HG03378 (cell line): Measurements from ENCODE around the gene EML2.
"Not testable (repeated sequence)": the region's sequence is repeated elsewhere in the genome, so short reads cannot be mapped to it uniquely, and the experiment has no call there.

Experiments used
- ATAC-seq: cut with Tn5 transposase; IDR thresholded peaks from one replicate; pipeline ENCODE4 v1.9.1; 2021; ENCODE audit warnings: mild to moderate bottlenecking, moderate library complexity; ENCODE audit not compliant: unreplicated experiment

Gene EML2

GRCh38 chr19:45621389-45621788, 17.8 kb downstream of the EML2 start:
- no peak for ATAC-seq

GRCh38 chr19:45616704-45617017, 22.5 kb downstream of the EML2 start:
- no peak for ATAC-seq

DNA sequence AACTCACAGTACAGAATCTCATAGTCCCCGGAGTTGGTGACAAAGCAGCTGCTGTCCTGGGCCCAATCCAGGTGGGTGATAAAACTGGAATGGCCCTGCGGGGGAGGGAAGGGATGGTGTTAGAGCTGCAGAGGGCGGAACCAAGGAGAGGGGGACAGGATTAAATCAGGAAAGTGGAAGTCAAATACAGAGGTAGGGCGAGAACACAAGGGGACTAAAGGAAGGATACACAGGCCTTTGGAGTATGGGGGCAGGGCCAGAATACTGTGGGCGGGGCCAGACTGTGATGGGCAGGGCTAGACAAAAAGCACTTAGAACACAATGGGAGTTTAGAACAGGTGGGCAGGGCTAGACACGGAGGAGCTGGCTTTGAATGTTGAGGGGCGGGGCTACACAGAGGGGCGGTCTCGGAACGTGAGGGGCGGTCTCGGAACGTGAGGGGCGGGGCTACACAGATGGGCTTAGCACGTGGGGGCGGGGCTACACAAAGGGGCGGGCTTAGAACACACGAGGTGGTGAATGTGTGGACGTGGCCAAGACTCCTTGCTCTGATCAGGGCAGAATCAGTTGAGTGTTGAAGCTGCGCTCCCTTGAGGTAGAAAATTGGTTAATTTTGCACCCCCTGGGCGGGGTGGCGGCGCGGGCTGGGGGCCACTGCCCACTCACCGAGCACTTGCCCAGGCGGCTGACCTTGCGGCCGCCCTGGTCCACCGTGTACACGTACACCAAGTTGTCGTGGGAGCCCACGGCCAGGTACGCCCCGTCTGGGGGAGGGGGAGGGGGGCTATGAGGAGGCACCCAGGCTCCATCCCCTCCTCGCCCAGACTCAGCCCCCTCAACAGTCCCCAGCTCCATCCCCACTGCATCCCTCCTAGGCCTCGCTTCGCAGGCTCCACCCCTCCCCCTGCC, 23.1 kb downstream of the EML2 start:
- ATAC-seq = no peak

GRCh38 chr19:45615056-45615455, 24.1 kb downstream of the EML2 start:
- not testable (repeated sequence) for ATAC-seq

GRCh38 chr19:45613926-45614725, 25.1 kb downstream of the EML2 start:
- ATAC-seq = peak; percentile 66

DNA sequence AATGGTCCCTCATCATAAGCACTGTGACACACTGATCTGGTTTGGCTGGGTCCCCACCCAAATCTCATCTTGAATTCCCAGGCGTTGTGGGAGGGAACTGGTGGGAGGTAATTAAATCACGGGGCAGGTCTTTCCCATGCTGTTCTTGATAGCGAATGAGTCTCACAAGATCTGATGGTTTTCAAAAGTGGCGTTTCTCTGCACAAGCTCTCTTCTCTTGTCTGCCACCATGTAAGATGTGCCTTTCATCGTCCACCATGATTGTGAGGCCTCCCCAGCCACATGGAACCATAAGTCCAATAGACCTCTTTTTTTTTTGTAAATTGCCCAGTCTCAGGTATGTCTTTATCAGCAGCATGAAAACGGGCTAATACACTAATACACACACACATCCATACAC, 30.2 kb downstream of the EML2 start:
- no peak for ATAC-seq

DNA sequence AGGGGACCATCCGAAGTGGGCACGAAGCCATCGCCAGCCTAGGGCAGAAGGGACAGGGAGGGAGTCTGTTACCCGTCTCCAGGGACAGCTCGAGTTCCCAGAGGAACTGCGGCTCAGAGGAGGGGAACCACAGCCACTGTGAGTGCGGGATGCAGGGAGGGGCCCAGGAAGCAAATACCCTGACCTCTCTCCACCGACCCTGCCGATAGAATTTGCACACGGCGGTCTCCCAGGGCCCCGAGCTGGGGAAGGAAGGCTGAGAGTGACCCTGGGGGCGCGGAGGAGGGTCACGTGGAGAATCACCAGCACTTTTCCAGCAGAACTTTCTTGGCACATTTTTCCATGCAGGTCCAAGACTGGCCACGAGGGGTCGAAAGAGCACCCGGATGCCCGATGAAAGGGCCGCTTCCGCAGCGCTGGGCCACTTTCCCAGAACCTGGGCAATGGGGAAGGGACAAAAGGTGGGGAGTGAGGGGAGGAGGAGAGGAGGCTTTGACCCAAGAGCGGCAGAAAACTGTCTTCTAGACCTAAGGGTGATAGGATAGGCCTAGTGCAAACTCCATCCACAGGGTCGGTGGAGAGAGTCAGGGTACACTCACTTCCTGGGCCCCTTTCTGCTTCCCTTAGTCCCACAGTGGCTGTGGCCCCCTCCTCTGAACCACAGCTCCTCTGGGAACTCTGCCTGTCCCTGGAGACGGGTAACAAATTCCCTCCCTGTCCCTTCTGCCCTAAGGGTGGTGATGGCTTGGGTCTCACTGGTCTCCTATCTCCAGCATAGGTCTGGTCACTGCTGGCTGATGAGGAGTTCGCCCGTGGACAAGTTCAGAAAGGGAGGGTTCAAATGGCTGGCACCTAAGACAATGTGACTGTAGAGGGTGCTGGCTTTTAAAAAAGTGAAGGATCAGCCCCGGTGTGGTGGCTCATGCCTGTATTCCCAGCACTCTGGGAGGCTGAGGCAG, 31.8 kb downstream of the EML2 start:
- no peak for ATAC-seq

DNA sequence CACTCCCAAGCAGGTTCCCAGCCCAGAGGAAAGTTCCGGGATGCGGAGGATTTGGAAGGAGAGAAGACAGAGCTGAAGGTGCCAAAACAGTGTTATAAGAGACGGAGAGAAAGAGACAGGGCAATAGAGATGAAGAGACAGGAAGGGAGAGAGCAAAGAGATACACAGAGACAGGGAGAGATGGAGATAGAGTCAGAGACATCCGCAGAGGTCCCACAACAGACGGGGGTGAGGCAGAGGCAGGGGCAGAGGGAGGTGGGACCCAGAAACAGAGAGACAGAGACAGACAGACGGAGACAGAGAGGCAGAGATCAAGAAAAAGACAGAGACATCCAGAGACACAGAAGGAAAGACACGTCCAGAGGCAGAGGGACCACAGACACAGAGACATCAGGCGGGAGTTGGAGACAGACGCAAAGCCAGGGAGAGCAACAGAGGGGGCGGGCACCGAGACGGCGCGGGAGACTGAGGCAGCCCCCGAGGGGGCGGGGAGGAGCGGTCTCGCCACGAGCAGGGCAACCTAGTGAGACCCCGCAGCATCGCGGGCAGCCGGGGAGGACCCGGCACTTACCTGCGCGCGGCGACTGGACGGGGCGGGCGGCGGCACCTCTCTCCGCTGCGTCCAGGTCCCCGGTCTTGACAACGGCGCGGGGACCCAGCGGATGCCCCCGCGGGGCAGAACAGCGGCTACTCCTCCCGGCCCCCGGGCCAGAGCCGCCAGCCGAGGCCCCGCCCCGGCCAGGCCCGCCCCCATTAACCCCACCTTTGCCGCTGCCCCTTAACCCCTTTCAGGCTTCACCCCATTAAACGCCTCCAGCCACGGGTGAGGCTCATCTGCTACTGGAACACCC, 37.4 kb downstream of the EML2 start, which contains the start of gene GPR4:
TSS of gene GPR4 (minus strand) at position 689 of the 851 bp plus-strand sequence. CDS start 10,346 bp downstream, outside the sequence.
- ATAC-seq = no peak

DNA sequence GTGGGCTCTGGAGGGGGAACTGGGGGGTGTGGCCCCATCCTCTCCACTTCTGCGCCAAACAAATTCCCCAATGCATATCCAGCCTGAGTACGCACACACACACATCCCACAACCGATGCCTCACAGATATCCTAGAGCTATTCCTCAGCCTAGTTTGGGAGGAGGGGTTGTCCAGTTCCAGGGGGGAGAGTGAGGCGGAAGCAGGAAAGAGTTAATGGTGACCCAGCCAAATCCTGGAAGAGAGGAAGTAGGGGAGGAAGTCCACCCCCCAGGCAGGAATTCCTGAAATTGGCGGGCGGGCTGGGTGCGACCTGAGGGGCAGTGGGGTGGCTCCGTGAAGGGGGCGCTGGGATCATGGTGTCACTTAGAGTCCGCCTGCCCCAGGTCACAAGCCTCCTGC, 38.1 kb downstream of the EML2 start:
- no peak for ATAC-seq

DNA sequence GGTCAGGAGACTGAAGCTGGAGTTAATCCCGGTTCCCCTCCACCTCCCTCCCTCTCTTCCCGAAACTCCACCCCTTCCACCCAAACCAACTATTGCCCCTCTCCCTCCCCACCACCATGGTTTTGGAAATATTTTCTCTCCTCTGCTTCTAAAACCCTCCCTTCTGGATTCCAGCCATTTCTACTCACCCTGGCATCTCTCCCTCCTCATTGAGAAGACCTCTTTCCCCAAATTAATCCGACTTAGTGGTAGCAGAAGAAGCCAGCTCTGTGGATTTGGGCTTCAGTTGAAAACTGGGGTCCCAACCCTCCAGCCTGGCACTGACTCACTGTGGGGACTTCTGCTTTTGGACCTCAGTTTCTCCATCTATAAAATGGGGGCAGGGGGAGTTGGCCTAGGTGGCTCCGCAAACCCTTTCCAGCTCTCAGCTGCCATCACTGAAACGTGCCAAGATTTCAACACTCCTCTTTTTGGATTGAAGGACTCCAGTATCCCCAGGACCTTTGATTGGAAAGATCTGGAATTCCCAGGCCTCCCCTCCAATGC, 38.8 kb downstream of the EML2 start:
- no peak for ATAC-seq

DNA sequence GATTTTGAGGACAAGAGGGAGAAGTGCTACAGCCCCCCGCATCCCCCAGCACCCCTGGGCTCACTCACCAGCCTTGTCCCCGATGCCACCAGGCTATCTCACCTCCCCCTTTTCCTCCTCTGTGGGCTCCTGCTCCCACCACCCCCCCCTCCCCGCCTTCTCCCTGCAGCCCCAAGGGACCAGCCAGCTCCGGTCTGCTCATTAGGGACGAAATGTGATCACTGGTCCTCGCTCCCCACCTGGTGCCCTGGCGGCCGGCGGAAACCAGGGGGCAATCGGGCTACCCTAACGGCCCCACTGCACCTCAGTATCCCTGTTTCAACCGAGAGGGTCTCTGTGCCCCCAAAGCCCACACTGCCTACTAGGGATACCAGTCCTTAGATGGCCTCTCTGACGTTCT, 39.9 kb downstream of the EML2 start:
- ATAC-seq = no peak

DNA sequence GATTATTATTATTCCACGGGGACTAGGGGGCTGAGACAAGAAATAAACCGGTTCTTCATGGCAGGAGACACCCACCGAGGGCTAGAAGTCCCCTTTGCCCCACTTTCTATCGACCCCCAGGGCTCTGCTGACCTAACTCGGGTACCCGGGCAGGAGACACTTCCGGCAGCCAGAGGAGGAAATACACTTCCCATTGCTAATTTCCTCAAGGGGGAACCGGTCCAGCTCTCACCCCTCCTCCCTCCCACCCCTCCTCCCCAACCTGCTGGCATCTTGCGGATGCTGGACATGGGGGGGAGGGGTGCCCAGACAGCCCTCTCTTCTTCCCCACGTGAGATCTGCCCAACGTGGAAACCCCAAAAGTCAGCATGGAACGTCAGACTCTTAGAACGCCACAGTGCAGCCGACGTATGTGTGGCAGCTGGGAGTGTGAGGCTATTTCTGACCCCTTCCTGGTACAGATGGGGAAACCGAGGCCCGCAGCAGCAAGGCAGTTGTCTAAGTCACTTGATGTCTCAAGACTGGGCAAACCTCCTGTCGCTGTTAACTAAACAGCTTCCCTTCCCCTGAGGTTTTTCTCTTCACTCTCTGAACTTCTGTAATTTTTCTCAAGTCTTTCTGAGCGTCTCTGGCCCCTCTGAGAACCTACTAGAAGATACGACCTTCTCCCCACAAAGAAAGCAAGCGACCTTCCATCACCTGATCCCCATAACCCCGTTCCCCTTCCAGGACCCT, 40.8 kb downstream of the EML2 start:
- no peak for ATAC-seq

- ATAC-seq = no peak
These were observed 41.6 kb downstream of the EML2 start for GRCh38 chr19:45597425-45598111.

DNA sequence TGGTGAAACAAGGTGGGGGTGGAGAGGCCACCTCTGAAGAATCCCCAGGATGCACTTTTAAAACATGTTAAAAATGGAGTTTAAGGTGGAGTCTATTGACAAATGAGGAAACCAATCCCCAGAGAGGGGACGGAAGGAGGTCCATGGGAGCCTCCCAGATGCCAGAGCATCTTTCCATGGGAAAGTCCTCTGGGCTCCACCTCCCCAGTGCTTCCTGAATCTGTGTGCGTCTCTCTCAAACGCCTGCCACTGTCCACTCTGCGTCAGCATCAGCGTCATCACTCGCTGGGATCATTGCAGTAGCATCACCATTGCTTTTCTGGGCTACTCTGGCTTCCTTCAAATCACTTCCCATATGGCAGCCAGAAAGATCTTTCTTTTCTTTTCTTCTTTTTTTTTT, 43.4 kb downstream of the EML2 start:
- no peak for ATAC-seq

- no peak for ATAC-seq
These were observed 45.7 kb downstream of the EML2 start for GRCh38 chr19:45593520-45593919.

DNA sequence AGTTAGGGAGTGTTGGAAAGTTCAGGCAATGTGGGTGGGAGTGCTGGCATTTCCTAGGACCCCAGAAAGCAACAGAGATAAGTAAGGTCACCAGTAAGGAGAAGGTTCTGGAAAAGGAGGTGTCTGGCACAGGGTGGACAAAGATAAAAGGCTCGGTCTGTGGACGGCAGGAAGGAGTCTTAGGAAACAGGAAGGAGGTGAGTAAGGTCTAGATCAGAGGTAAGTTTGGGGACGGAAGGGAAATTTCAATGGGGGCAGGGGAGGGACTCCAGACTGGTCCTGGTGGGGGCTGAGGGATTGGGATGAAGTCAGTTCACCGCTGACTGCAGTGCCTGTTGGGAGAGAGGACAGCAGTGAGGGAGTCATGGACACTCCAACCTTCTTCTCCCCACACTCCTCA, 46.8 kb downstream of the EML2 start:
- ATAC-seq = no peak

GRCh38 chr19:45591638-45592005, 47.6 kb downstream of the EML2 start:
- ATAC-seq = no peak

- ATAC-seq = no peak
These were observed 48.1 kb downstream of the EML2 start for GRCh38 chr19:45591004-45591637.
